ENCODE results near the gene SHISAL1. TPM values are rescaled to one million over a fixed set of nuclear protein-coding genes. Genes with fewer than 3 reads are reported as not detected.

The SHISAL1 gene
- total RNA-seq, 2 donors from 2014 or later, result 0.42 to 0.95 TPM

- no peaks in the 10 kb centered on the region for H3K27me3 ChIP-seq (ENCODE audit: control insufficient read depth, insufficient read depth, low read length, poor library complexity, severe bottlenecking)
- Mint-ChIP-seq H3K9me3 (no peaks in the 10 kb centered on the region), H3K27me3 (ENCODE audit: insufficient read depth) (no peaks in the 10 kb centered on the region), H3K4me3 (no peak overlapping the region), H3K36me3 (ENCODE audit: low read depth) (no peaks in the 10 kb centered on the region), H3K4me1 (no peaks in the 10 kb centered on the region), H3K27ac (no peak overlapping the region)
- H3K4me1 ChIP-seq (ENCODE audit: control insufficient read depth, insufficient read depth, low read length), result no peaks in the 10 kb centered on the region
- no peak overlapping the region for H3K27ac ChIP-seq (ENCODE audit: low read depth, low read length)
- no peaks in the 10 kb centered on the region for H3K9me3 ChIP-seq (ENCODE audit: control insufficient read depth, low read length)
- 94 to 100% methylated on average over 2 to 3 of the region's 3 CpGs for WGBS, 2 experiments (ENCODE audit: insufficient coverage in 1 of 2, insufficient read length in 1 of 2)
- H3K36me3 ChIP-seq (ENCODE audit: control insufficient read depth, insufficient read depth, low read length), result no peaks in the 10 kb centered on the region
- no peak for DNase-seq
- no peak overlapping the region for H3K9ac ChIP-seq (ENCODE audit: extremely low read depth, low read length, poor library complexity, severe bottlenecking)
- TF ChIP-seq, protein P1, sequence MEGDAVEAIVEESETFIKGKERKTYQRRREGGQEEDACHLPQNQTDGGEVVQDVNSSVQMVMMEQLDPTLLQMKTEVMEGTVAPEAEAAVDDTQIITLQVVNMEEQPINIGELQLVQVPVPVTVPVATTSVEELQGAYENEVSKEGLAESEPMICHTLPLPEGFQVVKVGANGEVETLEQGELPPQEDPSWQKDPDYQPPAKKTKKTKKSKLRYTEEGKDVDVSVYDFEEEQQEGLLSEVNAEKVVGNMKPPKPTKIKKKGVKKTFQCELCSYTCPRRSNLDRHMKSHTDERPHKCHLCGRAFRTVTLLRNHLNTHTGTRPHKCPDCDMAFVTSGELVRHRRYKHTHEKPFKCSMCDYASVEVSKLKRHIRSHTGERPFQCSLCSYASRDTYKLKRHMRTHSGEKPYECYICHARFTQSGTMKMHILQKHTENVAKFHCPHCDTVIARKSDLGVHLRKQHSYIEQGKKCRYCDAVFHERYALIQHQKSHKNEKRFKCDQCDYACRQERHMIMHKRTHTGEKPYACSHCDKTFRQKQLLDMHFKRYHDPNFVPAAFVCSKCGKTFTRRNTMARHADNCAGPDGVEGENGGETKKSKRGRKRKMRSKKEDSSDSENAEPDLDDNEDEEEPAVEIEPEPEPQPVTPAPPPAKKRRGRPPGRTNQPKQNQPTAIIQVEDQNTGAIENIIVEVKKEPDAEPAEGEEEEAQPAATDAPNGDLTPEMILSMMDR (conservative IDR thresholded peaks at IDR 0.05), result no peak
- H3K4me3 ChIP-seq (ENCODE audit: low read length), result no peak overlapping the region
Measured at GRCh38 chr22:44311855-44312170, 938 bp downstream of the SHISAL1 start.

DNA sequence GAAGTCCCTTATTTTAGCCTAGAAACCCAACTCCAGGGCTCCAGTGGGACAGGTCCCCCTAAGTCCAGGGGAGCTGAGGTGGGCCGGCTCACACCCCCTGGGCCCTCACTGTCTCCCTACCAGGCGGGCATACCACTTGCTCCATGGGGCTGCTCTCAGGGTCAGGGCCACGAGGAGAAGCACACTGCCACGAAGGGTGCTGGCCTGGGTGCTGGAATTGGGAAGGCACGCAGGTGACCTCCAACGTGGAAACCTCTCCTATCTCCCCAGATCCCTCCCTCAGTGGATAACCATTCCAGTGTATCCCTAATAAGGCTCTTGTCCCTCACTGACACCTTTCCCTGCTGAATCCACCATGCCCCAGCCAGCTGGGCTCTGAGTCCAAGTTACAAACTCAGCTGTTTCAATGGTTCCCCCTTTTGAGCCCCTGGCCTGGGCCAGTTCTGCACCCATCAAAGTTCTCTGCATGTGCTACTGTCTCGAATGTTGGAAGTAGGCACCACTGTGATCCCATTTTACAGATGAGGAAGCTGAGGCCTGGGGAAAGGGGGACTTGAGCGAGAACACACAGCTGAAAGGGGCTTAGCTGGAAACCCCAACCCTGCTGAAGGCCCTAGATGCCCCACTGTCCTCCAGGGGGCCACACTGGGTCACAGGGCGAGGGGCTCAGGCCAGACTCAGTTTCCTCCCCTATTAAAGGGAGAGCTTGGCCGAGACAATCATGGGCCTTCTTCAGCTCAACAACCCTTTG lies 1.5 kb downstream of the SHISAL1 start:
- Mint-ChIP-seq H3K27ac (no peak overlapping the region), H3K9me3 (no peaks in the 10 kb centered on the region), H3K27me3 (ENCODE audit: insufficient read depth) (no peaks in the 10 kb centered on the region), H3K4me3 (no peak overlapping the region), H3K4me1 (no peaks in the 10 kb centered on the region), H3K36me3 (ENCODE audit: low read depth) (no peaks in the 10 kb centered on the region)
- Histone ChIP-seq H3K4me3 (ENCODE audit: low read length) (no peak overlapping the region), H3K27ac (ENCODE audit: low read depth, low read length) (no peak overlapping the region), H3K4me1 (ENCODE audit: control insufficient read depth, insufficient read depth, low read length) (no peaks in the 10 kb centered on the region), H3K9me3 (ENCODE audit: control insufficient read depth, low read length) (no peaks in the 10 kb centered on the region), H3K27me3 (ENCODE audit: control insufficient read depth, insufficient read depth, low read length, poor library complexity, severe bottlenecking) (no peaks in the 10 kb centered on the region), H3K9ac (ENCODE audit: extremely low read depth, low read length, poor library complexity, severe bottlenecking) (no peak overlapping the region), H3K36me3 (ENCODE audit: control insufficient read depth, insufficient read depth, low read length) (no peaks in the 10 kb centered on the region)
- 89 to 94% methylated on average over 8 to 10 of the region's 10 CpGs for WGBS, 2 experiments (ENCODE audit: insufficient coverage in 1 of 2, insufficient read length in 1 of 2)
- TF ChIP-seq, protein P1 (conservative IDR thresholded peaks at IDR 0.05), result peak; percentile 44
- DNase-seq, result no peak

- Histone ChIP-seq H3K27me3 (ENCODE audit: control insufficient read depth, insufficient read depth, low read length, poor library complexity, severe bottlenecking) (no peaks in the 10 kb centered on the region), H3K27ac (ENCODE audit: low read depth, low read length) (no peak overlapping the region), H3K9me3 (ENCODE audit: control insufficient read depth, low read length) (no peaks in the 10 kb centered on the region), H3K9ac (ENCODE audit: extremely low read depth, low read length, poor library complexity, severe bottlenecking) (no peak overlapping the region), H3K36me3 (ENCODE audit: control insufficient read depth, insufficient read depth, low read length) (no peaks in the 10 kb centered on the region), H3K4me3 (ENCODE audit: low read length) (no peak overlapping the region), H3K4me1 (ENCODE audit: control insufficient read depth, insufficient read depth, low read length) (no peaks in the 10 kb centered on the region)
- H3K27me3 Mint-ChIP-seq (ENCODE audit: insufficient read depth), result no peaks in the 10 kb centered on the region
- no peaks in the 10 kb centered on the region for H3K4me1 Mint-ChIP-seq
- no peaks in the 10 kb centered on the region for H3K9me3 Mint-ChIP-seq
- WGBS, 2 experiments (ENCODE audit: insufficient coverage in 1 of 2, insufficient read length in 1 of 2), result 89 to 93% methylated on average over 8 to 9 of the region's 9 CpGs
- no peak overlapping the region for H3K27ac Mint-ChIP-seq
- no peak for DNase-seq
- H3K4me3 Mint-ChIP-seq, result no peak overlapping the region
- TF ChIP-seq, protein P1 (conservative IDR thresholded peaks at IDR 0.05), result no peak
- H3K36me3 Mint-ChIP-seq (ENCODE audit: low read depth), result no peaks in the 10 kb centered on the region
Measured at GRCh38 chr22:44309647-44310046, 3.1 kb downstream of the SHISAL1 start.

All from endodermal cell (in vitro differentiated cells).